Measurements from ENCODE around the gene HTR1E.

DNA sequence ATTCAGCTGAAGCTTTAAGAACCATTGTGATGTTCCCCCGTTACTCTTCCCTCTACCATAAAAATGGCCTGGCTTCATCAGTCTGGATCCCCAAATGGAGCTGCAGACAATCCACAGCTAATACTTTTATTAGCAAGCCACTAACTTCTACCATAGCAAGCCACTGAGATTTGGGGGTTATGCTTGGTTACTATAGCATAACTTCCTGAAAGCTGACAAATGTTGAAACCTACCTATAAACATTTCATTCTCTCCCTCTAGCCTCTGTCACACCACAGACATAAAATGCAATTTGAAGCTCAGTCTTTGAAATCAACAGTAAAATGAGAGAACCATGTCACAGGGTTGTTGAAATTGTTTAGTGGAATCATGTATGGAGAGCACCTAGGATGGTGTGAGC, 3.0 kb upstream of the HTR1E start:
- TF ChIP-seq, protein P1, sequence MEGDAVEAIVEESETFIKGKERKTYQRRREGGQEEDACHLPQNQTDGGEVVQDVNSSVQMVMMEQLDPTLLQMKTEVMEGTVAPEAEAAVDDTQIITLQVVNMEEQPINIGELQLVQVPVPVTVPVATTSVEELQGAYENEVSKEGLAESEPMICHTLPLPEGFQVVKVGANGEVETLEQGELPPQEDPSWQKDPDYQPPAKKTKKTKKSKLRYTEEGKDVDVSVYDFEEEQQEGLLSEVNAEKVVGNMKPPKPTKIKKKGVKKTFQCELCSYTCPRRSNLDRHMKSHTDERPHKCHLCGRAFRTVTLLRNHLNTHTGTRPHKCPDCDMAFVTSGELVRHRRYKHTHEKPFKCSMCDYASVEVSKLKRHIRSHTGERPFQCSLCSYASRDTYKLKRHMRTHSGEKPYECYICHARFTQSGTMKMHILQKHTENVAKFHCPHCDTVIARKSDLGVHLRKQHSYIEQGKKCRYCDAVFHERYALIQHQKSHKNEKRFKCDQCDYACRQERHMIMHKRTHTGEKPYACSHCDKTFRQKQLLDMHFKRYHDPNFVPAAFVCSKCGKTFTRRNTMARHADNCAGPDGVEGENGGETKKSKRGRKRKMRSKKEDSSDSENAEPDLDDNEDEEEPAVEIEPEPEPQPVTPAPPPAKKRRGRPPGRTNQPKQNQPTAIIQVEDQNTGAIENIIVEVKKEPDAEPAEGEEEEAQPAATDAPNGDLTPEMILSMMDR (conservative IDR thresholded peaks at IDR 0.05; ENCODE audit: low read depth, low read length) = no peak
- no peak for TF ChIP-seq EZH2 (IDR thresholded peaks at IDR 0.05; ENCODE audit: borderline replicate concordance, low read depth, low read length, poor library complexity, severe bottlenecking)
